H1 (cell line): ENCODE data around the gene PDGFA. TPM values are rescaled to one million over a fixed set of nuclear protein-coding genes. Genes with fewer than 3 reads are reported as not detected.

Source experiments
- ASH2L ChIP-seq: fragments of 200-600, 300-600 bp; sonication (generic); IDR thresholded peaks from one replicate; pipeline ENCODE4 v1.7.1; 2017; ENCODE audit warnings: low read length
- BCL11A ChIP-seq, 2 experiments: IDR thresholded peaks; one replicate each; pipeline ENCODE4 v1.6.1; 2011; ENCODE audit warnings: low read depth in 2 of 2, low read length in 2 of 2, mild to moderate bottlenecking in 2 of 2
- CREB1 ChIP-seq: IDR thresholded peaks from 2 replicates; pipeline ENCODE4 v1.6.1; 2012; ENCODE audit warnings: inconsistent platforms
- JUN ChIP-seq: IDR thresholded peaks from 2 replicates; pipeline ENCODE4 v1.6.1; 2011; ENCODE audit warnings: low read depth, mild to moderate bottlenecking, improper control_type of control experiment, low read length
- MAX ChIP-seq: IDR thresholded peaks from 2 replicates; pipeline ENCODE4 v1.6.1; 2012; ENCODE audit warnings: inconsistent platforms
- SAP30 ChIP-seq: fragments of 300-600 bp; sonication (generic); IDR thresholded peaks from 2 replicates; pipeline ENCODE4 v1.7.1; 2012; ENCODE audit warnings: low read length, moderate library complexity, mild to moderate bottlenecking, inconsistent platforms; ENCODE audit not compliant: insufficient read depth, insufficient replicate concordance
- YY1 ChIP-seq: IDR thresholded peaks from 2 replicates; pipeline ENCODE4 v1.6.1; 2011; ENCODE audit warnings: low read depth, mild to moderate bottlenecking, low read length
- polyA plus RNA-seq, 7 experiments: library from polyadenylated mRNA; depleted of rRNA in 3 of 7; stranded (reverse) in 5 of 7; unstranded in 2 of 7; fragments of >200 nt in 5 of 7; fragments of 200-250 nt in 2 of 7; gene quantifications; 1 replicate in 5 of 7; 2 replicates in 1 of 7; 4 replicates in 1 of 7; pipeline versions ENCODE4 v1.2.1 to v1.2.3, GENCODE V29; 2011 to 2013; ENCODE audit warnings: missing spikeins in 2 of 7, mixed read lengths in 2 of 7
- total RNA-seq: library from RNA; stranded (reverse); fragmentation: NEBNext Ultra II Directional; extraction: Animal tissue kit (Norgen Biotek cat#: 25700); gene quantifications from 2 replicates; pipeline ENCODE4 v1.2.1, GENCODE V29; 2021
- TF ChIP-seq, protein P1 (sequence below), 3 experiments: IDR thresholded peaks; 1 replicate in 2 of 3; 2 replicates in 1 of 3; pipeline versions ENCODE4 v1.5.1 to v1.6.1; 2011; ENCODE audit warnings: low read length in 3 of 3, mild to moderate bottlenecking in 3 of 3, inconsistent platforms in 2 of 3, low read depth in 1 of 3, moderate library complexity in 1 of 3; ENCODE audit not compliant: insufficient read depth in 1 of 3; ENCODE audit errors: control extremely low read depth in 1 of 3
- TF ChIP-seq, protein P2 (sequence below): IDR thresholded peaks from 2 replicates; pipeline ENCODE4 v1.6.1; 2012; ENCODE audit warnings: low read length, inconsistent platforms

The PDGFA gene
- total and polyA plus RNA-seq, 2 of the 8 experiments (the other 6 are each of a cell fraction or from before 2014, with no cell fraction given): 21.1 to 43.0 TPM

DNA sequence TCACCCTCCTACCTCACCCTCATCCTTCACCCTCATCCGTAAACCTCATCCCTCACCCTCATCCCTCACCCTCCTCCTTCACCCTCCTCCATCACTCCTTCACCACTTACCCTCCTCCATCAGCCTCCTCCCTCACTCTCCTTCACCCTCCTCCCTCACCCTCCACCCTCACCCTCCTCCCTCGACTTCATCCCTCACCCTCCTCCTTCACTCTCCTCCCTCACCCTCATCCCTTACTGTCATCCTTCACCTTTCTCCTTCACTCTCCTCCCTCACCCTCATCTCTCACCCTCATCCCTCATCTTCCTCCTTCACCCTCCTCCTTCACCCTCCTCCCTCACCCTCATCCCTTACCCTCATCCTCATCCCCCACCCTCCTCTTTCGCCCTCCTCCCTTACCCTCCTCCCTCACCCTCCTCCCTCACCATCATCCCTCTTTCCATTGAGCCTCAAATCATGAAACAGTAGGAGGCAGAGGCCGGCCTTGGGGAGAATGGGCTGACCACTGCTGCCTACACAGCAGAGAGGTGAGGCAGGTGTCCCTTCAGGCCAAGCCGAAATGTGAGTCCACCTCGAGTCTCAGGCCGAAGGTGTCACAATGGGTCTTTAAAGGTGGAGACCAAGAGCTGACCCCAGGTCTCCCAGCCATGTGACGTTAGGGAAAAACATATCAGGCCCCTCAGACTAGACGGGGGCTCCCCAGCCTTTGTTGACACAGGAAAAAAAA is 53.0 kb downstream of the PDGFA start (continued):
- TF ChIP-seq, protein P1, sequence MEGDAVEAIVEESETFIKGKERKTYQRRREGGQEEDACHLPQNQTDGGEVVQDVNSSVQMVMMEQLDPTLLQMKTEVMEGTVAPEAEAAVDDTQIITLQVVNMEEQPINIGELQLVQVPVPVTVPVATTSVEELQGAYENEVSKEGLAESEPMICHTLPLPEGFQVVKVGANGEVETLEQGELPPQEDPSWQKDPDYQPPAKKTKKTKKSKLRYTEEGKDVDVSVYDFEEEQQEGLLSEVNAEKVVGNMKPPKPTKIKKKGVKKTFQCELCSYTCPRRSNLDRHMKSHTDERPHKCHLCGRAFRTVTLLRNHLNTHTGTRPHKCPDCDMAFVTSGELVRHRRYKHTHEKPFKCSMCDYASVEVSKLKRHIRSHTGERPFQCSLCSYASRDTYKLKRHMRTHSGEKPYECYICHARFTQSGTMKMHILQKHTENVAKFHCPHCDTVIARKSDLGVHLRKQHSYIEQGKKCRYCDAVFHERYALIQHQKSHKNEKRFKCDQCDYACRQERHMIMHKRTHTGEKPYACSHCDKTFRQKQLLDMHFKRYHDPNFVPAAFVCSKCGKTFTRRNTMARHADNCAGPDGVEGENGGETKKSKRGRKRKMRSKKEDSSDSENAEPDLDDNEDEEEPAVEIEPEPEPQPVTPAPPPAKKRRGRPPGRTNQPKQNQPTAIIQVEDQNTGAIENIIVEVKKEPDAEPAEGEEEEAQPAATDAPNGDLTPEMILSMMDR (IDR thresholded peaks at IDR 0.05; ENCODE audit: control extremely low read depth in 1 of 3, insufficient read depth in 1 of 3, low read depth in 1 of 3, low read length in 3 of 3): no peak
- TF ChIP-seq JUN (no peak), CREB1 (no peak), ASH2L (no peak), MAX (no peak), SAP30 (no peak), YY1 (no peak), BCL11A (IDR thresholded peaks at IDR 0.05; ENCODE audit: low read depth in 2 of 2, low read length in 2 of 2) (no peak)
- TF ChIP-seq, protein P2, sequence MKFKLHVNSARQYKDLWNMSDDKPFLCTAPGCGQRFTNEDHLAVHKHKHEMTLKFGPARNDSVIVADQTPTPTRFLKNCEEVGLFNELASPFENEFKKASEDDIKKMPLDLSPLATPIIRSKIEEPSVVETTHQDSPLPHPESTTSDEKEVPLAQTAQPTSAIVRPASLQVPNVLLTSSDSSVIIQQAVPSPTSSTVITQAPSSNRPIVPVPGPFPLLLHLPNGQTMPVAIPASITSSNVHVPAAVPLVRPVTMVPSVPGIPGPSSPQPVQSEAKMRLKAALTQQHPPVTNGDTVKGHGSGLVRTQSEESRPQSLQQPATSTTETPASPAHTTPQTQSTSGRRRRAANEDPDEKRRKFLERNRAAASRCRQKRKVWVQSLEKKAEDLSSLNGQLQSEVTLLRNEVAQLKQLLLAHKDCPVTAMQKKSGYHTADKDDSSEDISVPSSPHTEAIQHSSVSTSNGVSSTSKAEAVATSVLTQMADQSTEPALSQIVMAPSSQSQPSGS: no peak
